DOHH2 (cell line): ENCODE data around the gene NUDT4.

Experiments
- H3F3A ChIP-seq: fragments of 200-600 bp; sonication (generic), shearing (Covaris generic); 2 replicates; pipeline ENCODE4 v1.6.0; 2016; ENCODE audit warnings: antibody characterized with exemption, mild to moderate bottlenecking; ENCODE audit not compliant: control insufficient read depth, insufficient read depth
- H3K27ac ChIP-seq: fragments of 200-600 bp; sonication (generic); 2 replicates; pipeline ENCODE4 v1.5.1; 2014; ENCODE audit warnings: low read depth, mild to moderate bottlenecking, low read length, moderate library complexity
- H3K27me3 ChIP-seq: fragments of 200-600 bp; sonication (generic); 2 replicates; pipeline ENCODE4 v1.6.1; 2014; ENCODE audit warnings: mild to moderate bottlenecking, low read length, mixed read lengths; ENCODE audit not compliant: control insufficient read depth
- H3K36me3 ChIP-seq: fragments of 200-600 bp; sonication (generic); 2 replicates; pipeline ENCODE4 v1.6.1; 2014; ENCODE audit warnings: mild to moderate bottlenecking, low read length, moderate library complexity, mixed read lengths; ENCODE audit not compliant: control insufficient read depth
- H3K4me1 ChIP-seq: fragments of 200-600 bp; sonication (generic); 2 replicates; pipeline ENCODE4 v1.6.1; 2014; ENCODE audit warnings: mild to moderate bottlenecking, low read length, mixed read lengths; ENCODE audit not compliant: control insufficient read depth
- H3K4me2 ChIP-seq: fragments of 200-600 bp; sonication (generic); 2 replicates; pipeline ENCODE4 v1.6.0; 2014; ENCODE audit warnings: mild to moderate bottlenecking, low read length, moderate library complexity
- H3K4me3 ChIP-seq: fragments of 200-600 bp; sonication (generic); 2 replicates; pipeline ENCODE4 v1.5.1; 2014; ENCODE audit warnings: mild to moderate bottlenecking, low read length, mixed read lengths
- H3K79me2 ChIP-seq: fragments of 200-600 bp; sonication (generic); 2 replicates; pipeline ENCODE4 v1.6.1; 2014; ENCODE audit warnings: mild to moderate bottlenecking, low read length, mixed read lengths; ENCODE audit not compliant: control insufficient read depth
- H3K9me2 ChIP-seq: fragments of 200-600 bp; sonication (generic); replicated peaks from 2 replicates; pipeline ENCODE4 v1.6.1; 2014; ENCODE audit warnings: mild to moderate bottlenecking, low read length, mixed read lengths; ENCODE audit not compliant: control insufficient read depth
- H3K9me3 ChIP-seq: fragments of 200-600 bp; sonication (generic); 2 replicates; pipeline ENCODE4 v1.6.1; 2014; ENCODE audit warnings: antibody characterized with exemption, low read length, mixed read lengths; ENCODE audit not compliant: control insufficient read depth, insufficient read depth
- H4K20me1 ChIP-seq: fragments of 200-600 bp; sonication (generic); 2 replicates; pipeline ENCODE4 v1.6.0; 2014; ENCODE audit warnings: low read depth, mild to moderate bottlenecking, antibody characterized with exemption, low read length, moderate library complexity; ENCODE audit not compliant: control insufficient read depth, insufficient read depth
- EZH2phosphoT487 ChIP-seq: fragments of 200-600 bp; sonication (generic); IDR thresholded peaks from 2 replicates; pipeline ENCODE4 v1.6.1; 2017; ENCODE audit warnings: borderline replicate concordance, mild to moderate bottlenecking, antibody characterized with exemption, low read length, moderate library complexity, mixed read lengths
- TF ChIP-seq, protein P1 (sequence below): fragments of 200-600 bp; sonication (generic); IDR thresholded peaks from one replicate; pipeline ENCODE4 v1.5.1; 2014; ENCODE audit warnings: antibody characterized with exemption, mild to moderate bottlenecking, low read depth, low read length; ENCODE audit not compliant: poor library complexity, severe bottlenecking

NUDT4 gene

DNA sequence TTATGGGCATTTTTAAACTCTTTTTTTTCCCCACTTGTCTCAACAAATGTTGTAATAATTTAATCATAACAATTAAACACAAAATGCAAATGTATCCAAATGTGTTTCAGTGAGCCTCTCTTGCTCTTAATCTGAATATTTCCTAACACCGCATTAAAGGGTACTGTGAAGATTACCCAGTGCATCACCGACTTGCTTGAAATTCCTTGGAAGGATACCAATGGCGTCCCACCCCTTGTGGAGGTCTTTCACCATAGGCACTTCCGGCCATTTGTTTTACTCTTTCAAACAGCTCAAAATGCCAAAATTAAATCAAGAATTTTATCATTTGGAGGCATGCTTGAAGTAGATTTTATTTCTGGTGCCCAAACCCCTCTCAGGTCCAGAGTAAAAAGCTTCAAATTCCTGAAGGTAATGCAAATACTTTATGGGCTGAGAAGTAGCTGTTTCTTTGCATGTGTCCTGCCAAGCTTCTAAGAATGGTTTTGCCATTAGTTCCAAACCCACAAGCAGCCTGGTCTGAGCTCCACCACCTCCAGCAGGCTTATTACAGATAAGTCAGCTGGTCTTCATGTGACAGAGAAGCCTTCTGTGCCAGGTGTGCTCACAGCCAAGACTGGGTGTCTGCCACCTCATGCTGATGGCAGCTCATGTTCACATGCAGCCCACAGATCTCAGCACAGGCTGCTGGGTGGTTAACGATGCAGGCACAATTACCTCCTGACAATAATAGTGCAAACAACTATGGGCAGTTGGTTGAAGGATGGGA, 16.4 kb upstream of the NUDT4 start:
- no peaks in the 10 kb centered on the region for H3K36me3 ChIP-seq
- no peaks in the 10 kb centered on the region for H3K9me3 ChIP-seq
- no peak for TF ChIP-seq EZH2phosphoT487
- TF ChIP-seq, protein P1, sequence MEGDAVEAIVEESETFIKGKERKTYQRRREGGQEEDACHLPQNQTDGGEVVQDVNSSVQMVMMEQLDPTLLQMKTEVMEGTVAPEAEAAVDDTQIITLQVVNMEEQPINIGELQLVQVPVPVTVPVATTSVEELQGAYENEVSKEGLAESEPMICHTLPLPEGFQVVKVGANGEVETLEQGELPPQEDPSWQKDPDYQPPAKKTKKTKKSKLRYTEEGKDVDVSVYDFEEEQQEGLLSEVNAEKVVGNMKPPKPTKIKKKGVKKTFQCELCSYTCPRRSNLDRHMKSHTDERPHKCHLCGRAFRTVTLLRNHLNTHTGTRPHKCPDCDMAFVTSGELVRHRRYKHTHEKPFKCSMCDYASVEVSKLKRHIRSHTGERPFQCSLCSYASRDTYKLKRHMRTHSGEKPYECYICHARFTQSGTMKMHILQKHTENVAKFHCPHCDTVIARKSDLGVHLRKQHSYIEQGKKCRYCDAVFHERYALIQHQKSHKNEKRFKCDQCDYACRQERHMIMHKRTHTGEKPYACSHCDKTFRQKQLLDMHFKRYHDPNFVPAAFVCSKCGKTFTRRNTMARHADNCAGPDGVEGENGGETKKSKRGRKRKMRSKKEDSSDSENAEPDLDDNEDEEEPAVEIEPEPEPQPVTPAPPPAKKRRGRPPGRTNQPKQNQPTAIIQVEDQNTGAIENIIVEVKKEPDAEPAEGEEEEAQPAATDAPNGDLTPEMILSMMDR = no peak
- H3K27me3 ChIP-seq = no peaks in the 10 kb centered on the region
- no peak overlapping the region for H3K27ac ChIP-seq
- H3K9me2 ChIP-seq = no peaks in the 10 kb centered on the region
- no peaks in the 10 kb centered on the region for H3F3A ChIP-seq
- no peak overlapping the region for H3K4me2 ChIP-seq
- no peak overlapping the region for H3K4me3 ChIP-seq
- H3K4me1 ChIP-seq = no peaks in the 10 kb centered on the region
- H3K79me2 ChIP-seq = no peaks in the 10 kb centered on the region
- H4K20me1 ChIP-seq = no peaks in the 10 kb centered on the region

DNA sequence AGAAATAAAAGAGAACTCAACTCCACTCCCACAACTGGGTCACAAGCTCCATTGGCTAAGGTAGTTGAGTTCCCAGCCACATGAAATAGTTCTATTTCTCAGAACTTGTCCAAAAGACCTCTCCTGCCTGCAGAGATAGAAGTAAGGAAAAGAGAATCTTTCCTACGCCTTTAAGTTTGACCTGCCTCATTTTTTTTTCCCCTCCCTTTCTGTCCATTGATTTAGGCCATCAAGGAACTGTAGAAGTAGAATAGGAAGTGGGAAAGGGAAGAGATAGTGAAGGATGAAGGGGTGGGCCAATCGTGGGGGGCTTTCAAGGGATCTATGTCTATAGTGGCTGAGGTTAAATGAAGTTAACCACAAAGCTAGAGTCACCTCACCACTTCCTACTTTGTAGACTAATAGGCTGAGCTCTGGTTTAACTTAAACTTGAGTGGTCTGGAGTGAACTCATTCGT, 13.9 kb upstream of the NUDT4 start:
- Histone ChIP-seq H3K9me3 (no peaks in the 10 kb centered on the region), H3F3A (no peaks in the 10 kb centered on the region), H3K27ac (no peak overlapping the region), H3K4me3 (no peak overlapping the region), H3K27me3 (no peaks in the 10 kb centered on the region), H4K20me1 (no peaks in the 10 kb centered on the region), H3K4me2 (no peak overlapping the region), H3K79me2 (no peaks in the 10 kb centered on the region), H3K36me3 (no peaks in the 10 kb centered on the region), H3K9me2 (no peaks in the 10 kb centered on the region), H3K4me1 (no peaks in the 10 kb centered on the region)
- TF ChIP-seq, protein P1 = no peak
- TF ChIP-seq EZH2phosphoT487 = no peak

DNA sequence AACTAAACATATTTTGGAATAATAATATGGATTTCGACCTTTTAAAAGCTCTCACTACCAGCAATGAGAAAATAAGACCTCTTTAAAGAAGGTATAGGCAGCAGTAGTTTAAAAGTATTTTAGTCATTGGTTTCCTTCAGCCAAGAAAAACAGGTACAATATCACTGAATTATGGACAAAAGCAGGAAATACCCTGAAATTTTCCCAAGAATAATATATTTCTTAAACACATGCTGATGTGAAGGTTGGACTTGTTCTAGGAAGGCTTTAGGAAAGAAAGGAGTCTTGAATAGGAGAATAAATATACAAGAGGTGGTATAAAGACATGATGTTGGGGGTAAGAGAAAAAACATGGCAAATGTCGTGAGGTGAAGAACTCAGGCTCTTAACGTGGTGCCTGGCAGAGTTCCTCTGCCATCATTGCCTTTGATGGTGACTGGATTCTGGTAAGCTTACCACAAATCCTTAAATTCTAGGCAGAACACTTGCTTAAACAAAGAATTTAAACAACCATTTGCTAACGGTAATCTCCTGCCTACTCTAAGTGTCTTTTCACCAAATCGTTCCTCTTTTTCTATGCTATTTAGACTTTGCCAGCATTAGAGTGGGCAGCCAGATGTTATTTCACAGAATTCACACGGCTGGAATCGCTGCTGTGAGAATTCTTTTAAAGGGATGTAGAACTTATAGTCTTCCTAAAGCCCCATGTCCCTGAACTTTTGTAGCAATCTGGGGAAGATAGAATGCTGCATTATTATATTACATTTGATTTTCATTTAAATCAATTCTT, 11.9 kb upstream of the NUDT4 start:
- H3K36me3 ChIP-seq = no peaks in the 10 kb centered on the region
- no peaks in the 10 kb centered on the region for H3K4me1 ChIP-seq
- no peak overlapping the region for H3K27ac ChIP-seq
- TF ChIP-seq EZH2phosphoT487 = no peak
- TF ChIP-seq, protein P1 = no peak
- no peak overlapping the region for H3K4me3 ChIP-seq
- H3K4me2 ChIP-seq = no peak overlapping the region
- H3K79me2 ChIP-seq = no peaks in the 10 kb centered on the region
- no peaks in the 10 kb centered on the region for H3K9me3 ChIP-seq
- no peaks in the 10 kb centered on the region for H3F3A ChIP-seq
- no peaks in the 10 kb centered on the region for H4K20me1 ChIP-seq
- no peaks in the 10 kb centered on the region for H3K9me2 ChIP-seq
- H3K27me3 ChIP-seq = no peaks in the 10 kb centered on the region
